ELR (cell line): ENCODE data around the gene SFTPD.

Source experiments
- DNase-seq: peaks from one replicate; pipeline ENCODE4 v3.0.0-alpha.2; 2015; ENCODE audit warnings: low read depth

The SFTPD gene

DNA sequence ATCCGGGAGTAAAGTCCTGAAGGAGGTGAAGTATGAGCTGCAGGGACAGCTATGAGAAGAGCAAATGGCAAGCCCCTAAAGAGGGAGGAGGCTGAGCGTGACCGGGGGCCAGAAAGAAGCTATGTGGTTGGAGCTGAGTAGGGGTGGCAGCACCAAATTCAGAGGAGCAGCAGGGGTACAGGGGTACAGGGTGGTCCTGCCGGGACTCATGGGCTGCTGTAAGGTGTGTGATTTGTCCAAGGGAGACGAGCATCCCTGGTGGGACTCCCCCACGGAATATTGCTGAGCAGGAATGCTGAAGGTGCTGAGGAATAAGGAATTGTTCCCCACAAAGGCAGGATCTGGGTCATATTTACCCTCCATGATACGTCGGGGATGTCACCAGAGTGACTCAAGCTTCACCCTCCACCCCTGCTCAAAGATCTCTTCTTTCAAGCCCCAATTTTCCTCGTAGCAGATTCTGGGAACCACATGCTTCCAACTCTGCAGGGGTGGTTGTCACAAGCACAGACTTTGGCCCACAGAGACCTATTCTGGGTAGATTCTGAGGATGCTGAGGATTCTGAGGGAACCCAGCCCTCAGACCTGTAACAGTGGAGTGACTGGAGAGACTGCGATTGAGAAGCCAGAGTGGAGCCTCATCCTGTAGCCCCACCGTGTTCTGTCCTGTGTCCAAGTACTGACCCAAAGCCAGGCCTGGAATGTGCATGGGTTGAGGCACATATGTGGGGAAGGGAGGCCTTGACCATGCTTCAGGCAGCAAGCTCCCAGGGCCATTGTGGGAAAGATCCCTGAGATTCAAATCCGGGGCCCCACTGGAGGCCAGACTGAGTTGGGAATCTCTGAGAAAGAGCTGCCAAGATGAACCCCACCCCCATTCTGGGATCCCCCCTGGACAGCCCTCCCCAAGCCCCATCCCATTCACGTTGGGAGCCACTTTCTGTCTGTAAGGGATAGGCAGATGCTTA lies 4.2 kb downstream of the SFTPD start:
- DNase-seq, result no peak

DNA sequence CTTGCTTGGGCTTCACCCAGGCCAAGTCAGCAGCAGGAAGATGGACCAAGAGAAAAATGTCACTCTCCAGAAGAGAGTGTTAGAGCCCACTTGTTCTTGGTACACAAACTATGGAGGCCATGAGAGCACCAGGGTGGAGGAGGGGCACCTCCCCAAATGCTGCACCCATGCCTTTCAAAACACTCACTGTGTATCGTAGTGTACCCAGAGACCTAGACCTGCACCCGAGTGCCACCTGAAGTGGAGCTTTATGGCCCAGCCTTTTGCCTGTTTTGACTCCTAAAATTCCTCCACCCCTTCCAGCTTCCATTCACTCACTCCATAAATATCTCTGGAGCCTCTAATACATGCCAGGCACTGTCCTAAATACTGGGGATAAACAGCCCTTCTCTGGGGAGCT lies 5.0 kb downstream of the SFTPD start:
- no peak for DNase-seq

DNA sequence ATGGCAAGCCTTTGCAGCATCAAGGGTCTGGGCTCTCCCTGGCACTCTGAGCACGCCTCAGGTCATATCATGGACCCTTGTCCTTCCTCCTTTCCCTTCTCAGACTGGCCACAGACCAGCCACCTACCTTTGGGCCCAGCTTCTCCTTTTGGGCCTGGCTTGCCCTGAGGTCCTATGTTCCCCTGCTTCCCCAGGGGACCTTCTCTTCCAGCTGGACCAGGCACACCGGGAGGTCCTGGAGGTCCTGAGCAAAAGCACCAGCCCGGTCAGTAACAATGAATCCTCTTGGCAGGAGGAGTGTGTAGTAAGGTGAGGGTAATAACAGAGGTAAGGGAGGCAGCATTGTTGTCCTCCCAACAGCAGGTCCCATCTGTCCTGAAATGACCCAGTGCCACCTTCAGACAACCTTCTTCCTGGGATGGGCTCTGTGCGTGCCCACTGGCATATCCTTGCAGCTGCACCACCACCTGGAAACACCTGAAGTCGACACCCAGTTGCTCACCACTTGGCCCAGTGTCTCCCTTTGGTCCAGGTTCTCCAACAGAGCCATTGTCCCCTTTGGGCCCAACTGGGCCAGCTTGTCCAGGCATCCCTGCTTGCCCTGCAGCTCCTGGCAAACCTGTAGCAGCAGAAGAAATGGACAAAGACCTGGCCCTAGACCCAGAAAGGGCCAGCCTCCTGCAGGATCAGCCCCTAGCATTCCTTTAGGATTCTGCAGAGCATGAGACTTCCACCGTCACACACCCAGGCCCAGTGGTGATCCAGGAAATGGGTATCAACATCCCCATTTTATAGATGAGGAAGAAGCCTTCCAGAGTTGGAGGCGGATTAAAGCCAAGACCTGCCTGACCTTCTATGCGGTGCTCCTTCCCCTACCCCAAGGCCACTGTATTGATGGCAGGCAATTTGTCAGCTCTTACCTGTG lies 6.4 kb downstream of the SFTPD start:
- no peak for DNase-seq

DNA sequence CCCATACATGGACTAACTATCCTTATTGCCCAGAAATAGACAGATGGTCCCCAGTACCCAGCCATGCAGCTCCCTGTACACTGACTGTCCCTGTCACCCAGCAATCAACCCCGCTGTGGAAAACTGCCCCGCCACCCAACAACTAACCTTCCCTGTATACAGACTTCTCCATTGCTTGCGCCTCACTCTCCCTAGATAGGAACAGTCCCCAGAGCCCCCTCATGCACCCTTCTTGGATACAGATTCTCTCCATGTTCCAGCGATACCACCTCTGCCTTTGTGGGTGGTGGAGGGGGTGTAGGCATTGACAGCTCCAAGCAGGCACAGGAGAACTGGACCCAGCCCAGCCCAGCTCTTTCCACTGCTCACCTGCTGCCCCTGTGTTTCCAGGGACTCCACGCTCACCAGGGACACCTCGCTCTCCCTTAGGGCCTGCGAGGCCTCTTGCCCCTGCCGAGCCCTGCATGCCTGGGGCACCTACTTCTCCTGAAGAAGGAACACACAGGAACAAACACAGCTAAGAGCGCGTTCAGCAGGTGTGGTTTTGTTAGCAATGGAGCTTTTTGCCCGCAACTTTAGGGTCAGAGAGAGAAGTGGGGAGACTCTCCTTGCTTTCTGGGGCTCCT lies 7.2 kb downstream of the SFTPD start:
- no peak for DNase-seq

DNA sequence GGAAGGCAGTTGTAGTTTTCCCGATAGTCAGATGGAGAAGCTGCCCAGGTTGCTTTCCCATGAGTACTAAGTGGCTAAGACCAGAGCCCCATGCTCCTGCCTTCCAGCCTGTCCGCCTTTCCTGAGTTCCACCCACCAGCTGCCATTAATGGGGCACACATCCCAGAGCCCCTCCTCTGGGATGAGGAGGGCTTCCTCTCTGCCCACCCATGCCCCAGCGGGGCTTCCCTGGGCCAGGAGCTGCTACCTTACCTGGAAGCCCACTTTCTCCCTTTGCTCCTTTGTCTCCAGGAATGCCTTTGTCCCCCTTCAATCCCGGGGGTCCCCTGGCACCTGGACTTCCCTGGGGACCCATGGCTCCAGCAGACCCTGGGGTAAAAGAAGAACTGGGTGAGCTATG lies 7.8 kb downstream of the SFTPD start:
- DNase-seq, result no peak

DNA sequence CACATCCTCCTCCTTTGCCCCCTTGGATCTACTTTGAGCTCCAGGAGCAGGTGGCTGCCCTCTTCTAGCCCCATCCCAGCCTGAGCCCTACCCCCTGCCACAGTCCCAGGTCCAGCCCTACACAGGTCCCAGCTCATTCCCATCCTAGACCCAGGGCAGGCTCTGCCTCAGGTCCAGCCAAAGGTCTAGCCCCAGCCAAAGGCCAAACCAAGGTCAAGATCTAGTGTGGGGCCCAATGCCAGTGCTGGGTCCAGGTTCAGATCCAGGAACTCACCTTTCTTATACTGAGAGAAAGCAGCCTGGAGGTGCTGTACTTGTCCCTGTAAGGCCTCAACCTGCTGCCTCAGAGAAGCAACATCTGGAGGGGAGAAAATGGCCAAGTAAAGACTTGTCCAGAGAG lies 8.5 kb downstream of the SFTPD start:
- no peak for DNase-seq

DNA sequence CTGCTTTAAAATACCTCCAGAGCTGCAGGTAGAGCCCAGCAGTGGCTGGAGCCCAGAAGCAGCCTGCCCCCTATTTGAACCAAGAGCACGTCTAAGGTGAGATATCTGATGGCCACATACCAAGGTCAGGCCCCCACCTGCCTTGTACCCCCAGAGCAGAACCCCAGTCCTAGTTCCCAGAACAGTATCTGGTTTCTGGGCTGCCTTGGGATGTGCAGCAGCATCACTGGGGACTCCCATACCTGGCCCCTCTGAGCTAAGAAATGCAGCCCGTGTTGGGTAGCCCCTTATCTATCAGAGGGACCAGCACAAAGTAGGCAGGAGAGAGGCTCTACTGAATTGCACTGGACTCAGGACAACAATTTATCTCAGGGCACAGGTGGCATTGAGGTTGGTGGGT lies 8.9 kb downstream of the SFTPD start:
- DNase-seq, result no peak

DNA sequence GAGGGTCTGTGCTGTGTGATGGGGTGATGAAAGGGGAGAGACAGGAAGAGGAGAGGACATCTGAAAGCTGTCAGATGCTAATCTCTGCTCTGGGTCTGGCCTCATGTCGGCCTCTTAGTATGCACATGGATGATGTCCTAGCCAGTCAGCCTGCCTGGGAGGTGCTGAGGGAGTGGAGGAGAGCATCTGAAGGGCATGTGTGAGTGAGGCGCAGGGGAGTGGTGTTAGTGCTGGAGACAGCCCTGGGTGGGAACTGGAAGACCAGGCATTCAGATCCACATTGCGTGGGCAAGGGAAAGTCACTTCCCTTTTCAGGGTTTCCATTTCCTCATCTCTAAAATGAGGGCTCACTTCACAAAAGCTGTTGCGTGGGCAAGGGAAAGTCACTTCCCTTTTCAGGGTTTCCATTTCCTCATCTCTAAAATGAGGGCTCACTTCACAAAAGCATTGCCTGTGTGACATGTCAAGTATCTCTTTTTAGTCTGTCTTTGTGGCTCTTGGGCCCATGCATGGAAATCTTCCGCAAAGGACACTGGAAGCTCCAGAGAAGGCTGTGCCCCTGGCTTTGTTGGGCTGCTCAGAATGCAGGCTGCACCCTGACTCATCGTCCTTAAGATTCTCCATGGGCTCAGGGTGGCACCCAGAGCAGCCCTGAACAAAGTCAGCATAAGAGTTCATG lies 10.0 kb downstream of the SFTPD start:
- no peak for DNase-seq

DNA sequence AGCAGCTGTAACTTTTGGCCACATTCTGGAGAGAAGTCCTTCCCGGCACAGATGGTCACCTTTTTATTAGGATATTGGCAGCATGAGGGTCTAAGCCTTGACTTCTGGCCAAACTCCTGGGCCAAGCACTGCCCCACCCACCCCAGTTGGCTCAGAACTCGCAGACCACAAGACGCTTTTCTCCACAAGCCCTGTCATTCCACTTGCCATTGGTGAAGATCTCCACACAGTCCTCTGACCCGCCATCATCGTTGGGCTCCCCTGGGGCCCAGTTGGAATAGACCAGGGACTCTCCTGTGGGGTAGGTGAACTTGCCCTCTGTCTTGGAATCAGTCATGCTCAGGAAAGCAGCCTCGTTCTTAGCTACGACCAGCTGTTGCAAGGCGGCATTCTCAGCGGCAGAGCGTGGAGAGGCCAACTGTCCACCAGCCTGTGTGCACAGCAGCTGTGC lies 11.2 kb downstream of the SFTPD start:
- no peak for DNase-seq

DNA sequence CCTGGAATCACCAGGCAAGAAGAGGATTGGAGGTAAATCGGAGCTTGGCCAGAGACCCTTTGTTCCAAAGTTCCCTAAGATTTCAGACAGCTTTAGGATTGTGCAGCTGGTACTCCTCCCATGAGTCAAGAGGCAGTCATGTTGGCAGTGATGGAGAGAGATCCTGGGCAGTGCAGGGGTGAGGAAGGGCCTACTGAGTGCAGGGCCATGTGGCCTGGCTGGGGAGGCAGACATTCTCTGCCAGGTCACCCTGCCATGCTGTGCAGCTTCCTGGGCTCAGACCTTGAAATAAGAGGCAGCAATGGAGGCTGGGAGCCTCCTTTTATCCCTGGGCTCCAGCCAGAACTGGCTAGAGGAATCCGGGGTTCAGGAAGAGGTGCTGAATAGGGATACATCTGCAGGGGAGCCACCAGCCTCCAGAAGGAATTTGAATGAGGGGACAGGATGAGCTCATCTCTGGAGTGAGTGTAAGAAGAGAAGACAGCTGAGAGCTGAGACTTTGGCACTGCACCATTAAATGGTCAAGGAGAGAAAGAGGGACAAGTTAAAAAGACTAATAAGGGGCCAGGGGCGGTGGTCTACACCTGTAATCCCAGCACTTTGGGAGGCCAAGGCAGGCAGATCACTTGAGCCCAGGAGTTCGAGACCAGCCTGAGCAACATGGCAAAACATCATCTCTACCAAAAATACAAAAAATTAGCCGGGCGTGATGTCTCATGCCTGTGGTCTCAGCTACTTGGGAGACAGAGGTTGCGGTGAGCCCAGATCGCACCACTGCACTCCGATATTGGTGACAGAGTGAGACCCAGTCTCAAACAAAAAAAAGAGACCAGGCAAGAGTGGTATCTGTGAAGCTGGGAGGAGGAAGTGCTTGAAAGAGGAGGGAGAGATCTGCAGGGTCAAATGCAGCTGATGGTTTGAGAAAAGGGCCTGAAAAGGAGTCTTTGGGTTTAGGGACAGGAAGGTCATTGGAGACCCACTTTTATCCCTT lies 12.0 kb downstream of the SFTPD start:
- no peak for DNase-seq

DNA sequence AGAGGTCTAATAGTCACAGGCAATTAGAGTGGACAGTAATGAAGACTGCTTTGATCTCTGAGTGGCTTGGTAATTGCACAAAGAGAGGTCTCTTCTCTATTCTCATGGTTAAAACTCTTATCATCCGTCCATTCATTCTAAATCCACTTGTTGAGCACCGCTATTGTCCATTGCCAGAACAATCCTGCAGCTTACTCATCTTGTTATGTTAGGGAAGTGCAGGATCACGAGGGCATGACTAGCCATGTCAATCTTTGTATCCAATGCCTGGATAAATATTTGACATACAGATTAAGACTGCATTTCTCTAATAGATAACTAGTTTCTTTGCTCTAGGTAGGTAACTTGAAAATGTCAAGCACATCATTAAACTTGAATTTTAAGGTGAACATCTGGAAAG lies 14.9 kb downstream of the SFTPD start:
- no peak for DNase-seq

DNA sequence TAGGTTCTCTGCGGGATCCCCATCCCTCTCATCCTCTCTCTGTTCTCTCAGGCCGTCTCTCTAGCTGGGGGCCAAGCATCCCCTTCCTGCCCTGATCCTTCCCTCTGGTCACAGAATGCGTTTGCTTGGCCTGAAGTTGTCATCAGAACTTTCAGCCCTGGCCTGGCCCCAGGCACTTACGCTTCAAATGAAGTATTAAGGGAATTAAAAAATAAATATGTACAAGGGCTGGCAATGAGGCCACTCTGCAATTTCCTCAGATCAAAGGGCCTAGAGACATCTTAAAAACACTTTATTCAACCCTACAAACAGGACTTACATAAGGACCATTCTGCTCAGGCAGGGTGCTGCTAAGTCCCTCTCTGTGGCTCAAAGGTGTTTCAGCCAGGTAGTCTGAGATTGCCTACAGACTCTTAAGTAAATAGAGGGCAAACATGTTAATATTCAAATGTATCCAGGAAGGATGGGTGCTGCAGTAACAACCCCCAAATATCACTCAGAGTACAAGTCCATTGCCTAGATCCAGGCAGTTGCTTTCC lies 16.0 kb downstream of the SFTPD start:
- no peak for DNase-seq

DNA sequence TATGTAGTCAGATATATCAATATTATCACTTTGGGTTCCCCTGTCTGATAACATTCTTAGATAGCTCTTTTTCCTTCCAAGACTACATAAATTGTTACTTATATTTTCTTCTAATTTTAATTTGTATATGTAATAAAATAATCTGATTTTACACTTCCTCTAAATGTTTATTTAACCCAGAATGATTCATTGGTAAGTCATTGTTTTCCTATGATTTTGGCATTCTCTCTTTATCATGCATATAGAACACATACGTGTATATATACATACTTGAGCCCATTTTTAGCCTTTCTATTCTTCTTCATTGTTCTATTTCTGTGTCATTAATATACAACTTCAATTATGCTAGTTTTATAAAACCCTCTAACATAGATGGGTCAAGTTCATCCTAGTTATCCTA lies 16.6 kb downstream of the SFTPD start:
- DNase-seq, result peak; percentile 19

DNA sequence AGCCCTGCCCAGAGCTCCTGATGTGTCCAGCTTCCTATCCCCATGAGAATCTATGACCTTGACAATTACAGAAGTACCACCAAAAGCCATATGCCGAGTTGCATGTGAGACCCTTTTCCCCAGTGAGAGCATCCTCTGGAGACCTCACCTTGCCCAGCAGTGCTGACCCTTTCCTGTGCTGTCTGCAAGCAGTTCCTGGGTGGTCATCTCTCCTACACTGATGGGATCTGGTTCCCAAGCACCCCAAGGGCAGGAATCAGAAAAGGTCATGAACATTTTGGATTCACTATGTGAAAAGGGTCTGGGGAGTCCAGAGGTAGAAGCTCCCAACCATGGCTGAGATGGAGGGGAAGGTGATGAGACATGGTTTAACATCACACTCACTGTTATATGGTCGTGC lies 18.2 kb downstream of the SFTPD start:
- DNase-seq, result no peak

DNA sequence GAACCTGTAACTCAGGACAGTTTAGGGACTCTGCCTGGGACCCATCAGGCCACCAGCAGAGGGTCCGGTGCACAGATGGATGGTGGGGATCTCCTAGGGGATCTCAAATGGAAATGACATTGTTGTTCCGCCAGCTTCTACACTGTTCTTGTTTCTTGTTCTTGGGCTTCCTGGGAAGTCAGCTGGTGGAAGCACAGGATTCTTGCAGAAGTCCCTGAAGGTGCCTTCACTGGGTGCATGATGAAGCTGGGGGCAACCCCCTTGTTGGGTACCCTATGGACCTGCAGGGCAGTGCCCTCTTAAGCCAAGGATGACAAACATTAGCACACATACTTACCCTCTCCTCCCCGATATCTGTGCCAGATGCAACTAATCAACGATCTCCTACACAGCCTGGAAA lies 18.6 kb downstream of the SFTPD start:
- no peak for DNase-seq

DNA sequence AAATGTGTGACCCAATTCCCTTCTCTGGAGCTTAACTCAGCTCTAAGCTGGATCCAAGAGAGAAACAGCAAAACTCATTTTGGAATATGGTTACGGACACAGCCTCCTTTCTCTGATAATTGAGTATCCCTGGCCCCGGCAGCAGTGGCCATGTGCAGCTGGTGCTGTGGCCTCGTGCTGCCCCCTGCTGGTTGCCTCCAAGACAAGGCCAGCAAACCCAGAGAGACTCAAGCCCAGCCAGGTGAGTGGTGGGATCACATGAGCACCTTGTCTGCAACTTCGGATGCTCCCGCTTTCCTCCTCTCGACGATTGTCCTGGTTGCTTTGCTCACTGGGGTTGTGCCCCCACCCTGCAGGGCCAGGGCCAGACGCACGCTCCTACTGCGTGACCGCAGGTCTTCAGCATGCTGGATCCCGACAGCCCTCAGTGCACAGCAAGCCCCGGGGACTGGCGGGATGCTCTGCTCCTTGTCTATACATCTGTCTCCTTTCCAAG lies 19.4 kb downstream of the SFTPD start:
- peak; percentile 72 for DNase-seq

DNA sequence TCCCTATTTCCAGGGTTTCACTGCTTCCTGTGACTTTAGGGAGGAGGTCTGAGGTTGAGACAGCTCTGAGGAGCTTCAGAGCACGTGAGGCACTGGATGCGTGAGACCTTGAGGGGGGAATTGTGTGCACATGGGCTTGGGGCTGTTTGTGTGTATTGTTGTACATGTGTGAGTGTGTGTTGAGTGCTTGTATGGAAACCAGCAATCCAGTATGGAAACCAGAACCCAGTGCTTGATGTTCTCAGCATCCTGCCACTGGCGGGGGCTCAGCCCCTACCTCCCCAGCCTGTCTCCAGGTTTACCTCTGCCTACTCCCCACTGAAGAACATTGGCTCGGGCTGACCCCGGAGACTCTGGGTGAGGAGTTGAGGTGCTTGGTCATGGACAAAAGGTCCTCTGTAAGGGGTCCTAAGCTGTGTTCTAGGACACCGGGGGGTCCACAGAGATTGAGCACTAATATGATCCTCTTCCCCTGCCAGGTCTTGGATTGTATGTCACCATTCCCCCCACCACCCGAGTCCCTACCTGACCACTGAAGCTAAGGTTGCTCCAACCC lies 20.8 kb downstream of the SFTPD start:
- no peak for DNase-seq

DNA sequence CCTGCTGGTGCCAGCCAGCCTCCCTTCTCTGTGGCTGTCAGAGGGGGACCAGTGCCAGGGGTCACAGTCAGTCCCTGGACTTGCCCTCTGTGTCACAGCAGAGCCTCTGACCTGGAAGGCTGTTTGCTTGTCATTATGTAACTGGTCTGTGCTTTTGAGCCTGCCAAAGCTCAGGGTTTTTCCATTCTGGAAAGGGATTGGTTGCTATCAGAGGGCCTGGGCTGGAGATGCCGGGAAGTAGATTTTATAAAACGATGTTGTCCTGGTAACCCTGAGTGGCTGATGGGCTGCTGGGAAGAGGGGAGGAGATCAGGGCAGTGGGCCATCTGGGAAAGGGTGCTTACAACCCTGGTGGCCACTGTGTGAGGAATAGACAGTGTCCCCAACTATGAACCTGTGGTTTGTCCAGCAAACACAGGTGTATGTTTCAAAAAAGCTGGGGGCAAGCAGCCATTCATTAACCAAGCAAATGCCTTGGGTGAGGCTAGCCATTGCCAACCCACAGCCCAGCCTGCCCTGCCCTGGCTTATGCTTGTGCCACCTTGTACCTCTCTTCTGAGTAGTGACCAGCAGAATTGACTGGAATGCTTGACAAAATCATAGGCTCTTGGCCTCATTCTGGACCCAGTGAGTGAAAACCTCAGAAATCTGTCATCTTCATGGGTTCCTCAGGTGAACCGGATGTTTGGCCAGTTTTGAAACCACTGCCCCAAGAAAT lies 21.6 kb downstream of the SFTPD start:
- no peak for DNase-seq

DNA sequence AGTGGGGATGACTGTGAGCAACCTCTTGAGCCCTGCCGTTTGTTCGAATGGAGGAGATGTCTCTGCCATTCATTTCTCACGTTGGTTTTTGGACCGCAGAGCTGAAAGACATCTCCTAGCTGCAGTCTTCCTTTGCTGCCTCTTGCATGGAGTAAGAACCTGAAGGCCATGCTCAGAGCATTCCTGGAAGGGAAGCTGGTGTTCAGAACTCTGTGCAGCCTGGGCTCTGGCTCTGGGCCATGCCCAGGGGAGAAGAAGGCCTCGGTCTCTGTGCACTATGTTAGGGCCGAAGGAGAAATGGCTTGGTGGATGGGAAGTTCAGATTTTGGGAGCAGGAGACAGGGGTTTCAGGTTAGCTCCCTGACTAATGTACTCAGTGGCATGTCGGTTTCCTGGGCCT lies 22.9 kb downstream of the SFTPD start:
- no peak for DNase-seq
